Measurements from ENCODE around the gene EMP1.

Gene EMP1

GRCh38 chr12:13197526-13198143 lies 1.1 kb downstream of the EMP1 start:
- DNase-seq (ENCODE audit: low read depth): no peak

DNA sequence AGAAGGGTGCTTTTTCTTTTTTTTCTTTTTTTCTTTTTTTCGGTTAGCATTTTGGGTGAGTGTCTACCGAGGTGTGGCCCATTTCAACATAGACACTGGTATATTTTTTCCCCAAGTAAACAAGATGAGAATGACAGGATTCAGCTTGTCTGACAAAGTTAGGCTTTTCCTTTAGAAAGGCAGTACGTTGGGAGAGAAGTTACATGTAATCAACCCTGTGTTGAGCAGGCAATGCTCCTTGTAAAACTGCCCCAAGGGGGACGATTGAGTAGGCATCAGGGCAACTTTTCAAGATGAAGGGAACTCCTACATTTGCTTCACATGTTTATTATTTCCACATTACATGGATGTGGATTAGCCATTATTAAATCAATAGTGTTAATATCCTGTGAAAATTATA lies 1.7 kb downstream of the EMP1 start:
- DNase-seq (ENCODE audit: low read depth): no peak

DNA sequence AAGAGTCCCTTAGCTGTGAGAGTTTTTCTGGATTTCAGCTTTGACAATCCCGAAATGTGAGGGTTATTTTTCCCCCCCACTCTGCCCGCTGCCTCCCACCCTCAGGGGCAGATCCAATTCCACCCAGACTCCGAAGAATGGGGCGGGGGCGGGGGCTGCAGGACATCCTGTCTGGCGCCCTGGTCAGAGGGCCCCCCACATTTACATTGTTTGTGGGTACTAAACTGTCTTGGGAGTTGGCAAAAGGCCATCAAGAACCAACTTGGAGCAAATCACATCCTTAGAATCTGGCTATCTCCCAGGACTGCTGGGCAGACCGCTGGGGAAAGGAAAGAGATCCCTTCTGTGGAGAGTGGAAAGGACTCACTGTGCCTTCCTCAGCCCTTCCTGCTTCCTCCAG lies 2.4 kb downstream of the EMP1 start:
- DNase-seq (ENCODE audit: low read depth): no peak

- DNase-seq (ENCODE audit: low read depth): no peak
These were observed 3.1 kb downstream of the EMP1 start for GRCh38 chr12:13199592-13199991.

DNA sequence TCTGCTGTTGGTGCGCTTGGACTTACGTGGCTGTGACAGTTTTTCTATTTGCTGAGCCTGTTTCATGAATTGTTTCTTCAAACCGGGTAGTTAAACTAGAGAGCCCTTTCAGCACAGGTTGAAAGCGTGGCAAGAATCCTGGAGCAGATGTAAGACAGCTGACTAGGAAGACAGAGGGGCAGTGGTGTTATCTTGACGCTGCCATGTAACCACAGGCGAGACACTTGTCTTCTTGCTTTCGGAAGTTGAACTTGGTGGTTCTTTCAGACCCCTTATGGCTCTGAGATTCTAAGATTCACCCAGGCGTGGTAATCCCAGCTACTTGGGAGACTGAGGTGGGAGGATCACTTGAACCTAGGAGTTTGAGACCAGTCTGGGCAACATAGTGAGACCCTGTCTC lies 4.3 kb downstream of the EMP1 start:
- no peak for DNase-seq (ENCODE audit: low read depth)

DNA sequence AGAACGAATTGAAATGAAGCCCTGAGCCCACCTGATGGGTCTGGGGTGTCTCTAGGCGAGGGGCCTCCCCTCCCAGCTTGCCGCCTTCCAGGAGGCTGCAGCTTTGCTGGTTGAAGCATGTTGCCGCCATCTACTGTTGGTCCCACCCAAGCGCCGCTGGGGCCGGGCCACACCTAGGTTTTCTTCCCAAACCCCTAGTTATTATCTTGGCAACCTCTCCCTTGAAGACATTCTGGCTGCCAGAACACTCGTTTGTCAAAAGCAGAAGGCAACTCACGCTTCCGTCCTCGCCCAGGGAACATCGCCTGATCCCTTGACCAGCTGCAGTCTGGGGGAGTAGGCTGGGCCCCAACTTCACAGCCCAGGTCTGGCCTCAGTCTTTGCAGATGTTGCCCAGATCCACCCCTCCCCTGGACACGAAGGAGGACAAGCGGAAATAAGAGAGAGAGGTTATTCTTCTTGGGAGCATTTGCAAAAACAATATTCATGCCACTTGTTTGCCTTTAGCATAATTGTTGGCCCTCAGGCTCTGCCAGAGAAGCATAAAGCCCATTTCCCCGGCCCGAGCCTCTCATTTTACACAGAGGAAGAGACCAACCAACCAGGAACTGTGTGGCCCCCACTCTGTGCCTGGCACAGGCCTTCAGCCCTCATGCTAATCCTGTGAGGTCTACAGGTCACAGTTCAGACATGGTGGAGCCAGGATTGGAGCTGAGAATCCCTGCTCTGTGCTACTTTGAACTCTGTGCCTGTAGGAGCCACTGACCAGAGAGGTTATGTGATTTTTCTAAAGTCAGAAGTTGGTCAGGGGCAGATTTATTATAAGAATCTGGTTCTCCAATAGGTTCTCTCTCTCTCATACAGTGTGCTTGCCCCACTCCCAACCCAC lies 6.8 kb downstream of the EMP1 start:
- DNase-seq (ENCODE audit: low read depth): no peak

- DNase-seq (ENCODE audit: low read depth): no peak
These were observed 7.9 kb downstream of the EMP1 start for GRCh38 chr12:13204428-13204827.

- DNase-seq (ENCODE audit: low read depth): no peak
These were observed 9.5 kb downstream of the EMP1 start for GRCh38 chr12:13205809-13206559.

DNA sequence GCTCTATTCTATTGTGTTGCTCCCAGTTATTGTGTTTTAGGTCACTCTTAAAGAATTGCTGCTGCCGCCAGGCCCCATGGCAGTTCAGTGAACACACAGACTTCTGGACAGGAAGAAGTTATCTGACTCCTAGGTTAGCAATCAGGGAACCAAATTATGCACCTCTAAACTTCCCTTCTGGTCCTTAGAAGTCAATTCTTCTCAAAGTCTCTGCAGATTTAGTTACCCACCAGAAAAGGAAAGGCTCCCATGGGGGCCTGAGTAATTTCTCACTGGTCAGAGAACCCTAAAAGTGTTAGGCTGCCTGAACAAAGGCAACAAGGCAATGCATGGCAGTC lies 10.0 kb downstream of the EMP1 start:
- no peak for DNase-seq (ENCODE audit: low read depth)

GRCh38 chr12:13208533-13209435 lies 12.3 kb downstream of the EMP1 start:
- no peak for DNase-seq (ENCODE audit: low read depth)

- DNase-seq (ENCODE audit: low read depth): no peak
These were observed 13.1 kb downstream of the EMP1 start for GRCh38 chr12:13209436-13210235.

GRCh38 chr12:13210236-13211190 lies 14.0 kb downstream of the EMP1 start:
- no peak for DNase-seq (ENCODE audit: low read depth)

GRCh38 chr12:13211191-13211858 lies 14.8 kb downstream of the EMP1 start:
- no peak for DNase-seq (ENCODE audit: low read depth)

DNA sequence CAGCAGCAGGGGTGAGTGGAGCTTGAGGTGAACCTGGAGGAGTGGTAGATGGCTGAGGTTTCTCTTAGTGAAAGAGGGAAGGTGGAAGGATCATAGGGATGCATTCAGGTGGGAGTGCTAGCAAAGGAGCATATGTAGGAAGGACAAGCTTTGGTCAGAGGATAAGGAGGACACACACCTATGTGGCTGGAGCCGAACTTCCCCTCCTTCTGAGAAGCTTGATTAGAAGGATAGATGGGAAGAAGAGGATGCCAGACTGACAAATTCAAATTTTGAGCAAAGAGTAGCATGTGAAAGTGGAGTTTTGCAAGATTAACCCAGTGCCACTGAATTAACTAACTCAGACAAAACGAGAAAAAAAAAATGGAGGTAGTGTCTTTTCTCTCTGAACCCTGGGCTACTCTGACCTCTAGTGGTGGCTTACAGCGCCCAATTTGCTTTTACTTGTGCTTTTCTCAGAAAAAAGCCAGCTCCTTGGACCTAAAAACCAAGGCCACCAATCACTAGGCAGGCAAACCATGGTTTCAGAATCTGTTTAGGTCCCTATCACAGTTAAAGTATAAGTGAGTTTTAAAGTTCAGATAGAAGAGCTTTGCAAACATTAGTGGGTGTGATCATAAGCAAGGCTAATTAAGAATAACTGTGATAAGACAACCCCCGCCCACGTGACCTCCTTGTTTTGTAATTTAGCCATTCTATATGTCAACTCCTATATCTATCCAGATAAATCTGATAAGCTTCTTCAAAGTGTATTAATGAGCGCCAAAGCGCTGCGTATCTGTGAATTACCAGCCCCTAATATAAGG lies 15.5 kb downstream of the EMP1 start:
- no peak for DNase-seq (ENCODE audit: low read depth)

DNA sequence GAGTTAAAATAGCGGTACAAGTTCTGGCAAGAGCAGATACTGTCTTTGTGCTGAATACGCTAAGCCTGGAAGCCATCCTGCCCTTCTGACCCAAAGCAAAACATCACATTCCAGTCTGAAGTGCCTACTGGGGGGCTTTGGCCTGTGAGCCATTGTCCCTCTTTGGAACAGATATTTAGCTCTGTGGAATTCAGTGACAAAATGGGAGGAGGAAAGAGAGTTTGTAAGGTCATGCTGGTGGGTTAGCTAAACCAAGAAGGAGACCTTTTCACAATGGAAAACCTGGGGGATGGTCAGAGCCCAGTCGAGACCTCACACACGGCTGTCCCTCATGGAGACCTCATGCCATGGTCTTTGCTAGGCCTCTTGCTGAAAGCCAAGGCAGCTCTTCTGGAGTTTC lies 18.5 kb downstream of the EMP1 start:
- DNase-seq (ENCODE audit: low read depth): no peak

DNA sequence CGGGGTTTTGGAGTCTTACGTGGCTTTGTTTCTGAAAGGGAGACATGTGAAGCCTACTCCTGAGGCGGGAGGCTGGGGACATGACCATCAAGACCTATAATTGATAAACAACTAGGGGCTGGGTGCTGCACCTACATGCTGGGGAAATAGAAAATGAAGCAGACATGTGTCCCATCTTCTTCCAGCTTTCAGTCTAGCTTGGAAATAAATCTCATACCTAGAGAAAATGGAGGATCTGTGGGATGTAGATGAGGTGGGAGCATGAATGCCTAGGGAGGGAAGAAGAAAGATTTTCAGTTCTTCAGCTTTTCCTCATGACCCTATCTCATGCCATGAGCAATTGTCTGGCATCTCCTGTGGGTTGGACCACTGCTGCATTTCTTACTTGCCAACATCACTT lies 22.1 kb downstream of the EMP1 start:
- no peak for DNase-seq (ENCODE audit: low read depth)

DNA sequence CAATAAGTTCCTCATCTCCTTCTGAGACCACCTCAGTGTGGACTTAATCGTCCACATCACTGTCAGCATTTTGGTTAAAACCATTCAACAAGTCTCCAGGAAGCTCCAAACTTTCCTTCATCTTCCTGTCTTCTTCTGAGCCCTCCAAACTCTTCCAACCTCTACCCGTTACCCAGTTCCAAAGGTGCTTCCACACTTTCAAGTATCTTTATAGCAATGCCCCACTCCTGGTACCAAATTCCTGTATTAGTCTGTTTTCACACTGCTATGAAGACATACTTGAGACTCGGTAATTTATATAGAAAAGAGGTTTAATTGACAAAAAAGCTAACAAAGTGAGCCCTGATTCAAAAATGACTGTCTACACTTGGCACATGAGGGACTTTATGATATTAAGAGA lies 22.8 kb downstream of the EMP1 start:
- no peak for DNase-seq (ENCODE audit: low read depth)

- DNase-seq (ENCODE audit: low read depth): no peak
These were observed 24.3 kb downstream of the EMP1 start for GRCh38 chr12:13220838-13221237.

GRCh38 chr12:13222076-13222475 lies 25.6 kb downstream of the EMP1 start:
- no peak for DNase-seq (ENCODE audit: low read depth)
